ENCODE measurements around the gene ERBIN.
"Not testable (repeated sequence)": the region's sequence is repeated elsewhere in the genome, so short reads cannot be mapped to it uniquely, and the experiment has no call there.

- TF ChIP-seq CTCF (IDR thresholded peaks at IDR 0.05; ENCODE audit: low read length); EZH2 (IDR thresholded peaks at IDR 0.05; ENCODE audit: borderline replicate concordance, low read length): not testable (repeated sequence)
These were observed 134.9 kb downstream of the ERBIN start for GRCh38 chr5:66061320-66061719.

Data from OCI-LY1 (cell line).